SK-N-SH treated with all-trans-retinoic acid at 6 μM for 48 hours (cell line): Measurements from ENCODE around the gene EOLA1.

Experiments used
- ATAC-seq: fragments of 200-7000 bp; cut with Tn5 transposase; 3 replicates; pipeline ENCODE4 v1.9.1; 2020; ENCODE audit warnings: mild to moderate bottlenecking, moderate library complexity
- ARNTL ChIP-seq: fragments of 450-650 bp; formaldehyde crosslinking; IDR thresholded peaks from 2 replicates; pipeline ENCODE4 v1.5.0; 2020; ENCODE audit warnings: low read depth, mild to moderate bottlenecking, moderate library complexity, borderline replicate concordance
- BACH2 ChIP-seq: fragments of 250-450 bp; sonication (Bioruptor Pico); IDR thresholded peaks from 2 replicates; pipeline ENCODE4 v1.9.0; 2021; ENCODE audit warnings: mild to moderate bottlenecking, borderline replicate concordance
- CSDC2 ChIP-seq: fragments of 250-450 bp; sonication (Bioruptor Pico); IDR thresholded peaks from 2 replicates; pipeline ENCODE4 v1.5.0; 2020; ENCODE audit warnings: mild to moderate bottlenecking, moderate library complexity
- CSRNP3 ChIP-seq: fragments of 250-450 bp; sonication (Bioruptor Pico); IDR thresholded peaks from 2 replicates; pipeline ENCODE4 v1.5.1; 2021; ENCODE audit warnings: mild to moderate bottlenecking, moderate library complexity
- ESRRG ChIP-seq: fragments of 250-450 bp; sonication (Bioruptor Pico); IDR thresholded peaks from 2 replicates; pipeline ENCODE4 v1.6.1; 2021; ENCODE audit warnings: mild to moderate bottlenecking
- GLIS3 ChIP-seq: fragments of 250-450 bp; sonication (Bioruptor Pico); IDR thresholded peaks from 2 replicates; pipeline ENCODE4 v1.5.0; 2020; ENCODE audit warnings: mild to moderate bottlenecking, moderate library complexity
- ISL1 ChIP-seq: fragments of 250-450 bp; sonication (Bioruptor Pico); IDR thresholded peaks from 2 replicates; pipeline ENCODE4 v2.1.2; 2022; ENCODE audit warnings: mild to moderate bottlenecking, moderate library complexity
- OSR1 ChIP-seq: fragments of 250-450 bp; sonication (Bioruptor Pico); IDR thresholded peaks from 2 replicates; pipeline ENCODE4 v1.8.0; 2022; ENCODE audit warnings: moderate library complexity, mild to moderate bottlenecking, inconsistent platforms
- POU6F1 ChIP-seq: fragments of 250-450 bp; sonication (Bioruptor Pico); IDR thresholded peaks from 2 replicates; pipeline ENCODE4 v1.8.0; 2021; ENCODE audit warnings: low read depth, mild to moderate bottlenecking, moderate library complexity, borderline replicate concordance
- PPARA ChIP-seq: fragments of 250-450 bp; sonication (Bioruptor Pico); IDR thresholded peaks from 2 replicates; pipeline ENCODE4 v1.5.0; 2020; ENCODE audit warnings: mild to moderate bottlenecking, borderline replicate concordance
- RARB ChIP-seq: fragments of 250-450 bp; sonication (Bioruptor Pico); IDR thresholded peaks from 2 replicates; pipeline ENCODE4 v1.8.0; 2021; ENCODE audit warnings: mild to moderate bottlenecking, moderate library complexity
- SNAI2 ChIP-seq: fragments of 250-450 bp; sonication (Bioruptor Pico); IDR thresholded peaks from 2 replicates; pipeline ENCODE4 v1.5.0; 2020; ENCODE audit warnings: mild to moderate bottlenecking, moderate library complexity
- TOX ChIP-seq: fragments of 250-450 bp; sonication (Bioruptor Pico); IDR thresholded peaks from 2 replicates; pipeline ENCODE4 v1.8.0; 2021; ENCODE audit warnings: mild to moderate bottlenecking, moderate library complexity, borderline replicate concordance
- ZC3H10 ChIP-seq: fragments of 250-450 bp; sonication (Bioruptor Pico); IDR thresholded peaks from 2 replicates; pipeline ENCODE4 v1.5.1; 2021; ENCODE audit warnings: mild to moderate bottlenecking, moderate library complexity
- ZFP3 ChIP-seq: fragments of 250-450 bp; sonication (Bioruptor Pico); IDR thresholded peaks from 2 replicates; pipeline ENCODE4 v1.5.0; 2020; ENCODE audit warnings: mild to moderate bottlenecking, moderate library complexity
- ZFP30 ChIP-seq: fragments of 450-650 bp; formaldehyde crosslinking; IDR thresholded peaks from 2 replicates; pipeline ENCODE4 v1.5.0; 2022; ENCODE audit warnings: mild to moderate bottlenecking, moderate library complexity
- ZNF565 ChIP-seq: fragments of 450-650 bp; formaldehyde crosslinking; conservative IDR thresholded peaks from 2 replicates; pipeline ENCODE4 v1.5.0; 2020; ENCODE audit warnings: low read depth, mild to moderate bottlenecking, moderate library complexity
- TF ChIP-seq, protein P1 (sequence below): fragments of 250-450 bp; sonication (Bioruptor Pico); IDR thresholded peaks from 2 replicates; pipeline ENCODE4 v1.8.0; 2020; ENCODE audit warnings: mild to moderate bottlenecking, moderate library complexity, borderline replicate concordance
- TF ChIP-seq, protein P2 (sequence below): fragments of 250-450 bp; sonication (Bioruptor Pico); IDR thresholded peaks from 2 replicates; pipeline ENCODE4 v1.5.0; 2020; ENCODE audit warnings: mild to moderate bottlenecking, moderate library complexity

Gene EOLA1

DNA sequence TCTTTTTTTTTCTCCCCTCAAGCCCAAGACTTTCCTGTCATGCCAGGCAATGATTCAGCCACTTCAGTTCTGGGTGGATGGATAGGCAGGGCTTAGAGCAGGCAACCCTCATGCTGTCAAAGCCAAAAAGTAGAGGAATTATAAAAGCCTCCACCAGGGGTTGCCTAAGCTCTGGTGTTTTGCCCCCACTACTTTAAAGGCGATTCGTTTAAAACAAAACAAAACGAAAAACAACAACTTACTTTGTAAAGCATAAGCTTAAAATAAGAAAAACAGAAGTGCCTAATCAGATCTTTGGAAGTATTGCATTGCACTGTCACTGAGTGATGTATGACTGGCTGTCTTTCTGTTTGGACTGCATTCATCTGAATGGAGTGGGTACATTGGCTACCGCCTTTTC lies 30.4 kb upstream of the EOLA1 start:
- peak; percentile 50; the same call in 2 of the 3 replicates for ATAC-seq
- TF ChIP-seq, protein P1, sequence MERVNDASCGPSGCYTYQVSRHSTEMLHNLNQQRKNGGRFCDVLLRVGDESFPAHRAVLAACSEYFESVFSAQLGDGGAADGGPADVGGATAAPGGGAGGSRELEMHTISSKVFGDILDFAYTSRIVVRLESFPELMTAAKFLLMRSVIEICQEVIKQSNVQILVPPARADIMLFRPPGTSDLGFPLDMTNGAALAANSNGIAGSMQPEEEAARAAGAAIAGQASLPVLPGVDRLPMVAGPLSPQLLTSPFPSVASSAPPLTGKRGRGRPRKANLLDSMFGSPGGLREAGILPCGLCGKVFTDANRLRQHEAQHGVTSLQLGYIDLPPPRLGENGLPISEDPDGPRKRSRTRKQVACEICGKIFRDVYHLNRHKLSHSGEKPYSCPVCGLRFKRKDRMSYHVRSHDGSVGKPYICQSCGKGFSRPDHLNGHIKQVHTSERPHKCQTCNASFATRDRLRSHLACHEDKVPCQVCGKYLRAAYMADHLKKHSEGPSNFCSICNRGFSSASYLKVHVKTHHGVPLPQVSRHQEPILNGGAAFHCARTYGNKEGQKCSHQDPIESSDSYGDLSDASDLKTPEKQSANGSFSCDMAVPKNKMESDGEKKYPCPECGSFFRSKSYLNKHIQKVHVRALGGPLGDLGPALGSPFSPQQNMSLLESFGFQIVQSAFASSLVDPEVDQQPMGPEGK (CRISPR knock-in tag): no peak
- TF ChIP-seq ZC3H10 (no peak), CSRNP3 (CRISPR knock-in tag) (no peak), POU6F1 (CRISPR knock-in tag) (no peak), RARB (no peak), SNAI2 (no peak), PPARA (no peak), TOX (CRISPR knock-in tag) (no peak)

DNA sequence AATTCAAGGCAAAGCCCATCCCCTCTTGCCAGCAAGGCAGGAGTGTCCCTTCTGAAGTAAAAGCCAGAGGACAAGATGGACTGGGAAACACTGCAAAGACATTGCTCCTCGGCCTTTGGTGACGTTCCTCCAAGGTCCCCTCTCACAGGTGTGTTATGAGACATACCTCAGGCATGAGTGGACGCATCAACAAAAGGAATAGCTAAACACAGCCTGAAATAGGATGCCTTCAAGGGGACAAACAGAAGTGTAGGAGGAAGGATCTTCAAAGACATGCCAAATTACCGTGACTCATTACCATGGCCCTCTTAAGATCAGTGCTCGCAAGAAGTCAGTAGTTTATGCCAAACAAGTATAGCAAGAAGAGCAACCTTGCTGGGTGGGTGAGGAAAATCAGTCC lies 29.7 kb upstream of the EOLA1 start:
- no peak for ATAC-seq
- TF ChIP-seq ESRRG (CRISPR knock-in tag) (no peak), ZC3H10 (no peak), TOX (CRISPR knock-in tag) (no peak), CSRNP3 (CRISPR knock-in tag) (no peak), OSR1 (no peak), ZFP30 (CRISPR knock-in tag) (no peak), ZFP3 (CRISPR knock-in tag) (no peak), ARNTL (CRISPR knock-in tag) (no peak), CSDC2 (CRISPR knock-in tag) (no peak), PPARA (no peak), GLIS3 (no peak)
- TF ChIP-seq, protein P1 (CRISPR knock-in tag): no peak

DNA sequence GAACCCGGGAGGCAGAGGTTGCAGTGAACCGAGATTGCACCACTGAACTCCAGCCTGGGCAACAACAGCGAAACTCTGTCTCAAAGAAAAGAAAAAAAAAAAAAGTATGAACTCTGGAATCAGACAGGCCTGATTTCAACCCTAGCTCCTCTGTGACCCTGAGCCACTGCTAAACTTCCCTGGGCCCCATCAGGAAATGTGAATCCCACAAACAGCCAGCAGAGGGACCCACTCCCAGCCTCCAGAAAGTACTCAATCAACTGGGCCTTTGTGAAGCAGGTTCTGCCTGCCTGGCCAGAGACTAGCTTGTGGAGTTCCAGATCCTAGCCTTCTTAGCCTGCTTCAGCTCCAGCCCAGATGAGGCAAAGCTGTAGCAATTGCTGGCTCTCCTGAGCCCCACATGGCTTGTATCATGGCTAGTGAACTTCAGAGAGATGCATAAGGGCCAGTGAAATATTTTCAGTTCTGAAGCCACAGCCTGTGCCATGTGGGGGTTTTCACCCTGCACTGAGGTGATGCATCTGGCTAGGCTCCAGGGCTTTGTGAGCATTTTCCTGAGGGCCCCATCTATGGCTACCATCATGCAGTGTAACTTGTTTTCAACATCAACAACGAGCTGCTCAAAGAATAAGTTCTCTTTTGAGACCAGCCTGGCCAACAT lies 28.5 kb upstream of the EOLA1 start:
- no peak for TF ChIP-seq ESRRG (CRISPR knock-in tag)
- TF ChIP-seq ZFP30 (CRISPR knock-in tag): no peak
- TF ChIP-seq RARB: no peak
- TF ChIP-seq ZNF565 (CRISPR knock-in tag): no peak
- TF ChIP-seq ISL1: no peak
- TF ChIP-seq CSRNP3 (CRISPR knock-in tag): no peak
- TF ChIP-seq BACH2 (CRISPR knock-in tag): no peak
- TF ChIP-seq, protein P2, sequence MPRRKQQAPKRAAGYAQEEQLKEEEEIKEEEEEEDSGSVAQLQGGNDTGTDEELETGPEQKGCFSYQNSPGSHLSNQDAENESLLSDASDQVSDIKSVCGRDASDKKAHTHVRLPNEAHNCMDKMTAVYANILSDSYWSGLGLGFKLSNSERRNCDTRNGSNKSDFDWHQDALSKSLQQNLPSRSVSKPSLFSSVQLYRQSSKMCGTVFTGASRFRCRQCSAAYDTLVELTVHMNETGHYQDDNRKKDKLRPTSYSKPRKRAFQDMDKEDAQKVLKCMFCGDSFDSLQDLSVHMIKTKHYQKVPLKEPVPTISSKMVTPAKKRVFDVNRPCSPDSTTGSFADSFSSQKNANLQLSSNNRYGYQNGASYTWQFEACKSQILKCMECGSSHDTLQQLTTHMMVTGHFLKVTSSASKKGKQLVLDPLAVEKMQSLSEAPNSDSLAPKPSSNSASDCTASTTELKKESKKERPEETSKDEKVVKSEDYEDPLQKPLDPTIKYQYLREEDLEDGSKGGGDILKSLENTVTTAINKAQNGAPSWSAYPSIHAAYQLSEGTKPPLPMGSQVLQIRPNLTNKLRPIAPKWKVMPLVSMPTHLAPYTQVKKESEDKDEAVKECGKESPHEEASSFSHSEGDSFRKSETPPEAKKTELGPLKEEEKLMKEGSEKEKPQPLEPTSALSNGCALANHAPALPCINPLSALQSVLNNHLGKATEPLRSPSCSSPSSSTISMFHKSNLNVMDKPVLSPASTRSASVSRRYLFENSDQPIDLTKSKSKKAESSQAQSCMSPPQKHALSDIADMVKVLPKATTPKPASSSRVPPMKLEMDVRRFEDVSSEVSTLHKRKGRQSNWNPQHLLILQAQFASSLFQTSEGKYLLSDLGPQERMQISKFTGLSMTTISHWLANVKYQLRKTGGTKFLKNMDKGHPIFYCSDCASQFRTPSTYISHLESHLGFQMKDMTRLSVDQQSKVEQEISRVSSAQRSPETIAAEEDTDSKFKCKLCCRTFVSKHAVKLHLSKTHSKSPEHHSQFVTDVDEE: no peak
- TF ChIP-seq GLIS3: no peak
- TF ChIP-seq ARNTL (CRISPR knock-in tag): no peak
- TF ChIP-seq, all 23 proteins: peak for 0
- ATAC-seq: peak; percentile 93
